SH-SY5Y (cell line): ENCODE measurements around the gene TMEM43.

ENCODE experiments used
- GATA2 ChIP-seq: IDR thresholded peaks from 2 replicates; pipeline ENCODE4 v1.6.1; 2011; ENCODE audit warnings: mild to moderate bottlenecking, low read depth, low read length
- GATA3 ChIP-seq: IDR thresholded peaks from 2 replicates; pipeline ENCODE4 v1.6.1; 2011; ENCODE audit warnings: low read depth, mild to moderate bottlenecking, low read length, moderate library complexity

DNA sequence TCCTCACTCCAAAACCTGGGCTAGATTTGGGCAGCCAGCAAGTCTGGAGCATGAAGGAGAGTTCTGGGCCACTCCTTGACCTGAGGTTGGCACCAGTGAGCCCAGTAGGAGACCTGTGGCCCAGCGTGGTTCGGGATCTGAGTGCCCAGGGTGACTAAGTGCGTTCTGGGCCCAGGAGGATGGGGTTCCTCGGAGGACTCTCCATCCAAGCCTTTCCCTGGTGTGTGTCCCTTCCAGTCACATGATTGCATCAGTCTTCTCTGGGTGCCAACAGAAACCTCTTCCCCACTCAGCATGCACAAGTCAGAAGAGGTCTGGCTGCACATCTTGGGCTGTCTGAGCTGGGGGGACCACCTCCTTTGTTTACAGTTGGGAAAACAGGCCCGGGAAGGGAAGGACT is 14.9 kb downstream of the TMEM43 start:
- TF ChIP-seq GATA2 = no peak
- TF ChIP-seq GATA3 = no peak
